A549 (cell line): ENCODE results near the gene GRIK5.

Source experiments
- CBX2 ChIP-seq: fragments of 200-600 bp; sonication (generic); IDR thresholded peaks from 2 replicates; pipeline ENCODE4 v1.6.1; 2016; ENCODE audit warnings: low read depth, mild to moderate bottlenecking, borderline replicate concordance
- CBX8 ChIP-seq: fragments of 200-600 bp; sonication (generic); IDR thresholded peaks from 2 replicates; pipeline ENCODE4 v1.6.1; 2016
- CHD2 ChIP-seq: fragments of 150-350 bp; IDR thresholded peaks from 2 replicates; pipeline ENCODE4 v1.6.1; 2014; ENCODE audit warnings: low read length; ENCODE audit not compliant: partially characterized antibody
- EP300 ChIP-seq, 2 experiments: fragments of >200 bp; sonication (Bioruptor Twin); formaldehyde crosslinking; IDR thresholded peaks; 2 replicates in 1 of 2; 3 replicates in 1 of 2; pipeline ENCODE4 v1.6.1; 2016 to 2017
- ESRRA ChIP-seq: fragments of 150-350 bp; IDR thresholded peaks from 2 replicates; pipeline ENCODE4 v1.6.1; 2014; ENCODE audit warnings: mild to moderate bottlenecking, low read length, borderline replicate concordance
- JUN ChIP-seq, 2 experiments: fragments of >200 bp; sonication (Bioruptor Twin); formaldehyde crosslinking; IDR thresholded peaks; 2 replicates in 1 of 2; 3 replicates in 1 of 2; pipeline ENCODE4 v1.6.1; 2016 to 2017
- POLR2A ChIP-seq: IDR thresholded peaks from 2 replicates; pipeline ENCODE4 v1.6.1; 2012; ENCODE audit warnings: mild to moderate bottlenecking, low read length
- POLR2AphosphoS2 ChIP-seq: conservative IDR thresholded peaks from 2 replicates; pipeline ENCODE4 v1.6.1; 2012; ENCODE audit warnings: low read length, improper control_type of control experiment, inconsistent platforms
- RAD21 ChIP-seq, 2 experiments: fragments of >200 bp in 1 of 2; sonication (Bioruptor Twin) in 1 of 2; formaldehyde crosslinking in 1 of 2; IDR thresholded peaks in 1 of 2; conservative IDR thresholded peaks in 1 of 2; 2 replicates in 1 of 2; 3 replicates in 1 of 2; pipeline ENCODE4 v1.6.1; 2012 to 2018; ENCODE audit warnings: inconsistent platforms in 1 of 2
- RCOR1 ChIP-seq: fragments of 150-350 bp; IDR thresholded peaks from 2 replicates; pipeline ENCODE4 v1.6.1; 2014; ENCODE audit warnings: antibody characterized with exemption, low read length, low read depth
- TF ChIP-seq, protein P1 (sequence below): fragments of >200 bp; sonication (Bioruptor Twin); formaldehyde crosslinking; IDR thresholded peaks from 3 replicates; pipeline ENCODE4 v1.5.1; 2016
- TF ChIP-seq, protein P2 (sequence below): fragments of 200-600 bp; sonication (generic); IDR thresholded peaks from 2 replicates; pipeline ENCODE4 v1.6.1; 2016; ENCODE audit warnings: antibody characterized with exemption, mild to moderate bottlenecking, moderate library complexity
- TF ChIP-seq, protein P3 (sequence below): IDR thresholded peaks from 2 replicates; pipeline ENCODE4 v1.6.1; 2012

DNA sequence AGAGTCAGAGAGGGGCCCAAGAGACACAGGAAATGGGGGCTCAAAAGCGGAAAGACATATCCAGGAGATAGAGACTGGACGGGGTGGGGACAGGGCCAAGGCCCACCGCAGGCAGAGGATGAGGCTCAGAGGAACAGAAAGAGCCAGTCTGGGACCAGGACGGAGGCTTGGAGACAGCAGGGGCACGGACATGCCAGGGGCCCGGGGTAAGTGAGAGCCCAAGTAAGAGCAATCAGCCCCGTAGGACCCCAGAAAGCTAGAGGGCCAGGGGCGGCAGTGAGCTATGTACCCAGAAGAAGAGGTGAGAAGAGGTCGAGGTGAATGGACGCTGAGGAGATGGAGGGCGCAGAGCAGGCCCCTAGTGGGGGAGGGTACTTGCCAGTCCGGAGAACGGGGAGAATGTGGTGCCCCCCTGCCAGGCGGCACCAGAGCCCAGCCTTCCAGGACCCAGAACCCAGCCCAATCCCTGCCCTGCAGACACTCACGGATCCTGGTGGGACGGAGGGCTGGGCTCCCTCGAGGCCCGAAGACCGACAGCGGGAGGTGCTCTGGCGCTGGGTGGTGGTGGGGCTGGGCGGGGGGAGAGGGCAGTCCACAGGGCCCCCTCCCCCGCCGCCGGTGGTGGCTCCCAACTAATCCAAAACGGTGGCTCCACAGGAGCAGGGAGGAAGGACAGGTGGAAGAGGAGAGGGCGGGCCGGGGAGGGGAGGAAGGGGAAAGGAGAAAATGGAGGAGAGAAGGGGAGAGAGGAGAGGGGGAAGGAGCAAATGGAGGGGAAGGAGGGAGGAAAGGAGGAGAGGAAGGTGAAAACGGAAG, 1.0 kb downstream of the GRIK5 start:
- TF ChIP-seq POLR2A (no peak), RCOR1 (no peak), JUN (IDR thresholded peaks at IDR 0.05) (no peak), CBX8 (no peak), CBX2 (no peak), CHD2 (no peak), RAD21 (conservative IDR thresholded peaks at IDR 0.05 in 1 of 2, IDR thresholded peaks at IDR 0.05 in 1 of 2) (no peak), POLR2AphosphoS2 (no peak), ESRRA (no peak), EP300 (IDR thresholded peaks at IDR 0.05) (no peak)
- TF ChIP-seq, protein P1, sequence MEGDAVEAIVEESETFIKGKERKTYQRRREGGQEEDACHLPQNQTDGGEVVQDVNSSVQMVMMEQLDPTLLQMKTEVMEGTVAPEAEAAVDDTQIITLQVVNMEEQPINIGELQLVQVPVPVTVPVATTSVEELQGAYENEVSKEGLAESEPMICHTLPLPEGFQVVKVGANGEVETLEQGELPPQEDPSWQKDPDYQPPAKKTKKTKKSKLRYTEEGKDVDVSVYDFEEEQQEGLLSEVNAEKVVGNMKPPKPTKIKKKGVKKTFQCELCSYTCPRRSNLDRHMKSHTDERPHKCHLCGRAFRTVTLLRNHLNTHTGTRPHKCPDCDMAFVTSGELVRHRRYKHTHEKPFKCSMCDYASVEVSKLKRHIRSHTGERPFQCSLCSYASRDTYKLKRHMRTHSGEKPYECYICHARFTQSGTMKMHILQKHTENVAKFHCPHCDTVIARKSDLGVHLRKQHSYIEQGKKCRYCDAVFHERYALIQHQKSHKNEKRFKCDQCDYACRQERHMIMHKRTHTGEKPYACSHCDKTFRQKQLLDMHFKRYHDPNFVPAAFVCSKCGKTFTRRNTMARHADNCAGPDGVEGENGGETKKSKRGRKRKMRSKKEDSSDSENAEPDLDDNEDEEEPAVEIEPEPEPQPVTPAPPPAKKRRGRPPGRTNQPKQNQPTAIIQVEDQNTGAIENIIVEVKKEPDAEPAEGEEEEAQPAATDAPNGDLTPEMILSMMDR, result no peak
- TF ChIP-seq, protein P2, sequence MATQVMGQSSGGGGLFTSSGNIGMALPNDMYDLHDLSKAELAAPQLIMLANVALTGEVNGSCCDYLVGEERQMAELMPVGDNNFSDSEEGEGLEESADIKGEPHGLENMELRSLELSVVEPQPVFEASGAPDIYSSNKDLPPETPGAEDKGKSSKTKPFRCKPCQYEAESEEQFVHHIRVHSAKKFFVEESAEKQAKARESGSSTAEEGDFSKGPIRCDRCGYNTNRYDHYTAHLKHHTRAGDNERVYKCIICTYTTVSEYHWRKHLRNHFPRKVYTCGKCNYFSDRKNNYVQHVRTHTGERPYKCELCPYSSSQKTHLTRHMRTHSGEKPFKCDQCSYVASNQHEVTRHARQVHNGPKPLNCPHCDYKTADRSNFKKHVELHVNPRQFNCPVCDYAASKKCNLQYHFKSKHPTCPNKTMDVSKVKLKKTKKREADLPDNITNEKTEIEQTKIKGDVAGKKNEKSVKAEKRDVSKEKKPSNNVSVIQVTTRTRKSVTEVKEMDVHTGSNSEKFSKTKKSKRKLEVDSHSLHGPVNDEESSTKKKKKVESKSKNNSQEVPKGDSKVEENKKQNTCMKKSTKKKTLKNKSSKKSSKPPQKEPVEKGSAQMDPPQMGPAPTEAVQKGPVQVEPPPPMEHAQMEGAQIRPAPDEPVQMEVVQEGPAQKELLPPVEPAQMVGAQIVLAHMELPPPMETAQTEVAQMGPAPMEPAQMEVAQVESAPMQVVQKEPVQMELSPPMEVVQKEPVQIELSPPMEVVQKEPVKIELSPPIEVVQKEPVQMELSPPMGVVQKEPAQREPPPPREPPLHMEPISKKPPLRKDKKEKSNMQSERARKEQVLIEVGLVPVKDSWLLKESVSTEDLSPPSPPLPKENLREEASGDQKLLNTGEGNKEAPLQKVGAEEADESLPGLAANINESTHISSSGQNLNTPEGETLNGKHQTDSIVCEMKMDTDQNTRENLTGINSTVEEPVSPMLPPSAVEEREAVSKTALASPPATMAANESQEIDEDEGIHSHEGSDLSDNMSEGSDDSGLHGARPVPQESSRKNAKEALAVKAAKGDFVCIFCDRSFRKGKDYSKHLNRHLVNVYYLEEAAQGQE, result no peak
- TF ChIP-seq, protein P3, sequence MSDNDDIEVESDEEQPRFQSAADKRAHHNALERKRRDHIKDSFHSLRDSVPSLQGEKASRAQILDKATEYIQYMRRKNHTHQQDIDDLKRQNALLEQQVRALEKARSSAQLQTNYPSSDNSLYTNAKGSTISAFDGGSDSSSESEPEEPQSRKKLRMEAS, result no peak
